ENCODE results near the gene COPS6. TPM values are rescaled to one million over a fixed set of nuclear protein-coding genes. Genes with fewer than 3 reads are reported as not detected.

Gene COPS6
- total RNA-seq, 4 donors from 2014 or later, result 31.8 to 110 (median 53.1) TPM

GRCh38 chr7:100100420-100101015 lies 11.7 kb downstream of the COPS6 start:
- intact Hi-C loops (cut with DNase I; ENCODE audit: low total_unique reads), result no loop called here
- H3K27ac ChIP-seq, result peak overlapping the region; percentile 87 to 96
- H3K4me3 ChIP-seq, result peak overlapping the region; percentile 72 to 84
- TF ChIP-seq CTCF (IDR thresholded peaks at IDR 0.05), result peak in 1 of 4 experiments; percentile 42
- TF ChIP-seq POLR2A (IDR thresholded peaks at IDR 0.05), result peak in 1 of 2 donors; percentile 54
- no peaks in the 10 kb centered on the region for H3K36me3 ChIP-seq
- DNase-seq, result peak; percentile 92 to 93
- no peaks in the 10 kb centered on the region for H3K27me3 ChIP-seq
- H3K4me1 ChIP-seq, result peaks cover 0 to 17% of the 10 kb centered on the region in 2 donors
- H3K9me3 ChIP-seq, result no peaks in the 10 kb centered on the region

GRCh38 chr7:100101016-100101862 lies 12.5 kb downstream of the COPS6 start, which contains the start of the genes AP4M1 and MCM7:
TSS of gene AP4M1 (plus strand) at chr7:100101643. CDS start at chr7:100101715, 72 bp downstream.
TSS of gene MCM7 (minus strand) at chr7:100101397. CDS start at chr7:100101294, 103 bp downstream.
- TF ChIP-seq POLR2A (IDR thresholded peaks at IDR 0.05) (peak; percentile 13 to 48), CTCF (IDR thresholded peaks at IDR 0.05) (peak in 1 of 4 experiments; percentile 31)
- DNase-seq, result peak; percentile 98 to 99
- Histone ChIP-seq H3K4me1 (peaks cover 0 to 17% of the 10 kb centered on the region in 2 donors), H3K9me3 (no peaks in the 10 kb centered on the region), H3K4me3 (peak within 1 kb of the TSS; percentile 72 to 84), H3K36me3 (no peaks in the 10 kb centered on the region), H3K27me3 (no peaks in the 10 kb centered on the region), H3K27ac (peak within 1 kb of the TSS; percentile 92 to 96)
- intact Hi-C loops (cut with DNase I; ENCODE audit: low total_unique reads), result no loop called here

GRCh38 chr7:100102950-100103840 lies 14.4 kb downstream of the COPS6 start:
- TF ChIP-seq POLR2A (IDR thresholded peaks at IDR 0.05) (no peak), CTCF (IDR thresholded peaks at IDR 0.05) (no peak)
- Histone ChIP-seq H3K36me3 (no peaks in the 10 kb centered on the region), H3K27ac (no peak overlapping the region), H3K4me3 (no peak overlapping the region), H3K9me3 (no peaks in the 10 kb centered on the region), H3K4me1 (peaks cover 0 to 17% of the 10 kb centered on the region in 2 donors), H3K27me3 (no peaks in the 10 kb centered on the region)
- no peak for DNase-seq
- intact Hi-C loops (cut with DNase I; ENCODE audit: low total_unique reads), result no loop called here

GRCh38 chr7:100105534-100105933 lies 16.8 kb downstream of the COPS6 start:
- no peaks in the 10 kb centered on the region for H3K9me3 ChIP-seq
- TF ChIP-seq POLR2A (IDR thresholded peaks at IDR 0.05) (no peak), CTCF (IDR thresholded peaks at IDR 0.05) (no peak)
- peaks cover 0 to 5% of the 10 kb centered on the region in 2 donors for H3K4me1 ChIP-seq
- H3K27me3 ChIP-seq, result no peaks in the 10 kb centered on the region
- H3K36me3 ChIP-seq, result no peaks in the 10 kb centered on the region
- no peak overlapping the region for H3K4me3 ChIP-seq
- no peak for DNase-seq
- no peak overlapping the region for H3K27ac ChIP-seq
- intact Hi-C loops (cut with DNase I; ENCODE audit: low total_unique reads), result no loop called here
